Activated T-cell treated with anti-CD3 and anti-CD28 coated beads, Interleukin-2, amount 50 U/mL, for 4 hours (primary cell): ENCODE measurements around the gene NAP1L1. TPM values are rescaled to one million over a fixed set of nuclear protein-coding genes. Genes with fewer than 3 reads are reported as not detected.

ENCODE experiments used
- ATAC-seq, 2 donors: fragments of 200-7000 bp; cut with Tn5 transposase; one replicate each; pipeline ENCODE4 v1.10.0; 2021
- DNase-seq: peaks from one replicate; pipeline ENCODE4 v3.0.0-alpha.2; 2020
- H3K27me3 Mint-ChIP-seq: one replicate; pipeline ENCODE4 v1.8.0; 2021; ENCODE audit warnings: low read depth, mixed read lengths
- H3K36me3 Mint-ChIP-seq: one replicate; pipeline ENCODE4 v1.8.0; 2022; ENCODE audit warnings: mixed read lengths; ENCODE audit not compliant: insufficient read depth
- H3K4me1 Mint-ChIP-seq: one replicate; pipeline ENCODE4 v1.8.0; 2021; ENCODE audit warnings: low read depth, mixed read lengths
- H3K4me3 Mint-ChIP-seq: one replicate; pipeline ENCODE4 v1.8.0; 2021; ENCODE audit warnings: mild to moderate bottlenecking, moderate library complexity, mixed read lengths
- H3K9me3 Mint-ChIP-seq: one replicate; pipeline ENCODE4 v1.8.0; 2021; ENCODE audit warnings: mixed read lengths
- total RNA-seq, 3 donors: library from RNA; stranded (reverse); gene quantifications; one replicate each; pipeline ENCODE4 v1.2.1, GENCODE V29; 2021

NAP1L1 gene
- total RNA-seq, 3 donors from 2014 or later = 918 to 1,002 (median 960) TPM

GRCh38 chr12:76101739-76102385 lies 17.4 kb upstream of the NAP1L1 start:
- no peaks in the 10 kb centered on the region for H3K9me3 Mint-ChIP-seq
- H3K36me3 Mint-ChIP-seq = no peaks in the 10 kb centered on the region
- H3K27me3 Mint-ChIP-seq = peaks cover 4% of the 10 kb centered on the region
- DNase-seq (no peak), ATAC-seq (no peak)
- no peak overlapping the region for H3K4me3 Mint-ChIP-seq
- no peaks in the 10 kb centered on the region for H3K4me1 Mint-ChIP-seq

GRCh38 chr12:76096079-76096646 lies 11.7 kb upstream of the NAP1L1 start:
- no peak for ATAC-seq
- Mint-ChIP-seq H3K36me3 (no peaks in the 10 kb centered on the region), H3K27me3 (peaks cover 8% of the 10 kb centered on the region)

GRCh38 chr12:76094754-76095153 lies 10.3 kb upstream of the NAP1L1 start:
- no peaks in the 10 kb centered on the region for H3K4me1 Mint-ChIP-seq
- ATAC-seq (no peak), DNase-seq (no peak)
- H3K27me3 Mint-ChIP-seq = peaks cover 8% of the 10 kb centered on the region
- no peak overlapping the region for H3K4me3 Mint-ChIP-seq
- H3K9me3 Mint-ChIP-seq = no peaks in the 10 kb centered on the region
- H3K36me3 Mint-ChIP-seq = no peaks in the 10 kb centered on the region

More at GRCh38 chr12:76096079-76096646, 11.7 kb upstream of the NAP1L1 start:
- no peak for DNase-seq
- Mint-ChIP-seq H3K9me3 (no peaks in the 10 kb centered on the region), H3K4me3 (no peak overlapping the region), H3K4me1 (no peaks in the 10 kb centered on the region)

GRCh38 chr12:76091246-76091754 lies 6.8 kb upstream of the NAP1L1 start:
- peaks cover 4% of the 10 kb centered on the region for H3K4me1 Mint-ChIP-seq
- ATAC-seq = no peak
- H3K27me3 Mint-ChIP-seq = peaks cover 8% of the 10 kb centered on the region
- H3K9me3 Mint-ChIP-seq = no peaks in the 10 kb centered on the region
- H3K4me3 Mint-ChIP-seq = no peak overlapping the region
- H3K36me3 Mint-ChIP-seq = no peaks in the 10 kb centered on the region
- no peak for DNase-seq

- peak overlapping the region; percentile 98 for H3K4me3 Mint-ChIP-seq
- no peaks in the 10 kb centered on the region for H3K27me3 Mint-ChIP-seq
- no peaks in the 10 kb centered on the region for H3K9me3 Mint-ChIP-seq
- ATAC-seq (peak; percentile 5 to 13), DNase-seq (peak; percentile 11)
- H3K36me3 Mint-ChIP-seq = peaks cover 24% of the 10 kb centered on the region
- H3K4me1 Mint-ChIP-seq = peaks cover 38% of the 10 kb centered on the region
Measured at GRCh38 chr12:76085520-76085868, 1.0 kb upstream of the NAP1L1 start.

GRCh38 chr12:76084863-76085519 lies 506 bp upstream of the NAP1L1 start:
- Mint-ChIP-seq H3K9me3 (no peaks in the 10 kb centered on the region), H3K27me3 (no peaks in the 10 kb centered on the region), H3K4me1 (peaks cover 43% of the 10 kb centered on the region), H3K4me3 (peak overlapping the region; percentile 98), H3K36me3 (peaks cover 27% of the 10 kb centered on the region)
- peak; percentile 38 for DNase-seq
- ATAC-seq = peak; percentile 46

- Mint-ChIP-seq H3K36me3 (peaks cover 41% of the 10 kb centered on the region), H3K4me3 (peak overlapping the region; percentile 98), H3K9me3 (peaks cover 5% of the 10 kb centered on the region), H3K27me3 (no peaks in the 10 kb centered on the region), H3K4me1 (peaks cover 57% of the 10 kb centered on the region)
- ATAC-seq = no peak
- no peak for DNase-seq
Measured at GRCh38 chr12:76083246-76083903, 1.1 kb downstream of the NAP1L1 start.

- Mint-ChIP-seq H3K4me3 (peak overlapping the region; percentile 98), H3K4me1 (peaks cover 69% of the 10 kb centered on the region), H3K27me3 (no peaks in the 10 kb centered on the region), H3K9me3 (peaks cover 8% of the 10 kb centered on the region), H3K36me3 (peaks cover 49% of the 10 kb centered on the region)
- DNase-seq (no peak), ATAC-seq (no peak)
Measured at GRCh38 chr12:76081909-76082308, 2.6 kb downstream of the NAP1L1 start.

GRCh38 chr12:76080729-76081415 lies 3.6 kb downstream of the NAP1L1 start:
- H3K4me1 Mint-ChIP-seq = peaks cover 68% of the 10 kb centered on the region
- no peaks in the 10 kb centered on the region for H3K27me3 Mint-ChIP-seq
- H3K9me3 Mint-ChIP-seq = peaks cover 8% of the 10 kb centered on the region
- DNase-seq = no peak
- H3K36me3 Mint-ChIP-seq = peaks cover 55% of the 10 kb centered on the region
- no peak for ATAC-seq
- H3K4me3 Mint-ChIP-seq = peak overlapping the region; percentile 98

- H3K9me3 Mint-ChIP-seq = peaks cover 8% of the 10 kb centered on the region
- peaks cover 55% of the 10 kb centered on the region for H3K36me3 Mint-ChIP-seq
- no peak for DNase-seq
- peak overlapping the region; percentile 98 for H3K4me3 Mint-ChIP-seq
- H3K27me3 Mint-ChIP-seq = no peaks in the 10 kb centered on the region
- H3K4me1 Mint-ChIP-seq = peaks cover 65% of the 10 kb centered on the region
- no peak for ATAC-seq
Measured at GRCh38 chr12:76080017-76080728, 4.3 kb downstream of the NAP1L1 start.

- Mint-ChIP-seq H3K4me1 (peaks cover 73% of the 10 kb centered on the region), H3K27me3 (no peaks in the 10 kb centered on the region), H3K36me3 (peaks cover 61% of the 10 kb centered on the region), H3K9me3 (peaks cover 8% of the 10 kb centered on the region), H3K4me3 (peak overlapping the region; percentile 44)
- no peak for ATAC-seq
- DNase-seq = no peak
Measured at GRCh38 chr12:76078748-76079147, 5.7 kb downstream of the NAP1L1 start.

GRCh38 chr12:76075448-76075847 lies 9.0 kb downstream of the NAP1L1 start:
- H3K4me1 Mint-ChIP-seq = peaks cover 74% of the 10 kb centered on the region
- no peak for ATAC-seq
- peaks cover 8% of the 10 kb centered on the region for H3K9me3 Mint-ChIP-seq
- no peak for DNase-seq
- no peaks in the 10 kb centered on the region for H3K27me3 Mint-ChIP-seq
- H3K4me3 Mint-ChIP-seq = no peak overlapping the region
- H3K36me3 Mint-ChIP-seq = peaks cover 58% of the 10 kb centered on the region

- Mint-ChIP-seq H3K9me3 (peaks cover 8% of the 10 kb centered on the region), H3K27me3 (no peaks in the 10 kb centered on the region), H3K4me1 (peaks cover 70% of the 10 kb centered on the region), H3K36me3 (peaks cover 57% of the 10 kb centered on the region), H3K4me3 (no peak overlapping the region)
- DNase-seq = no peak
- ATAC-seq = no peak
Measured at GRCh38 chr12:76074701-76075336, 9.7 kb downstream of the NAP1L1 start.
